AG04450 (cell line): ENCODE data around the gene GABBR2. TPM values are rescaled to one million over a fixed set of nuclear protein-coding genes. Genes with fewer than 3 reads are reported as not detected.

Experiments used
- CTCF ChIA-PET: fragments of 300-600, 350-600 bp; formaldehyde crosslinking; extraction: SDS; loops from one replicate; lab custom pipeline; 2022; ENCODE audit warnings: antibody characterized with exemption, inconsistent platforms; lab: Charles Lee
- POLR2A ChIA-PET: fragments of 350-600 bp; formaldehyde crosslinking; extraction: SDS; loops from one replicate; lab custom pipeline; 2021; ENCODE audit warnings: antibody characterized with exemption, inconsistent platforms; lab: Yijun Ruan, JAX
- DNase-seq: peaks from one replicate; pipeline ENCODE4 v3.0.0-alpha.2; 2011; ENCODE audit warnings: low read depth, low spot score
- H3K27ac ChIP-seq: one replicate; pipeline ENCODE4 v1.5.1; 2012; ENCODE audit warnings: low read depth, low read length, control low read depth
- H3K27me3 ChIP-seq: one replicate; pipeline ENCODE4 v1.6.0; 2012; ENCODE audit warnings: low read length; ENCODE audit not compliant: control insufficient read depth, insufficient read depth
- H3K4me3 ChIP-seq: 2 replicates; pipeline ENCODE4 v1.5.1; 2011; ENCODE audit warnings: mild to moderate bottlenecking, low read depth, low read length, control low read depth
- H3K9me3 ChIP-seq: 2 replicates; pipeline ENCODE4 v1.5.1; 2012; ENCODE audit warnings: low read length; ENCODE audit not compliant: control insufficient read depth, insufficient read depth
- CTCF ChIP-seq: IDR thresholded peaks from 2 replicates; pipeline ENCODE4 v1.5.1; 2011; ENCODE audit warnings: low read depth, low read length, control low read depth, inconsistent platforms
- polyA plus RNA-seq: library from polyadenylated mRNA; depleted of rRNA; stranded (reverse); fragments of >200 nt; gene quantifications from 2 replicates; pipeline ENCODE4 v1.2.3, GENCODE V29; 2011

GABBR2 gene
- polyA plus RNA-seq, 1 experiment = 2.4 TPM

GRCh38 chr9:98569491-98569890, 139.2 kb downstream of the GABBR2 start:
- Histone ChIP-seq H3K9me3 (no peaks in the 10 kb centered on the region), H3K4me3 (no peak overlapping the region), H3K27me3 (peaks cover 16% of the 10 kb centered on the region), H3K27ac (no peak overlapping the region)
- DNase-seq = no peak
- no peak for TF ChIP-seq CTCF
- ChIA-PET POLR2A (no interaction called here), CTCF (no interaction called here)

DNA sequence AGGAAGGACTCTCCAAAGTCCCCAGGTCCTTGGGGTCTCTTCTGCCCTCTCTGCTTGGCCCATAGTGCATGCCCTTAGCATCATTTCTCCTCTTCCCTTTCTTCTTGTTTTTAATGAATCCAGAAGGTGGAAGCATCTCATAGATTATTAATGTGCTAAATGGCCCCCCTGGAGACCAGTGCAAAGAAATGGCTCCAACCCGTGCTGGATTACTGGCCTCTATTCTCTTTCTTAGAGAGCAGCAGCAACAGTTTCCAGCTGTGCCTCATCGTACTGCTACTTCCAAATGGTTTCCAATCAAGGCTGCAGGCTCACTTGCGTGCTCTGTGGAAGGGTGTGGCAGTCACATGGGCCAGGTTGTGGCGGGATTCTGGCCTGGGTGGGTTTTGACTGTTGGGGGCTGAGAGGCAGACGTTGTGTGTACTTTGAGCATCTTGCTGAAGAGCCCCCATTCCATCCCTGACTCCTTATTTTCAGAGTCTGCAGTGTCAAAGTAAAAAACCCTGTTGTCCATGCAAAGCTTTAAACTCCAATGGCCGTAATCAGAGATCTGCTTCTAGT, 139.7 kb downstream of the GABBR2 start:
- Histone ChIP-seq H3K4me3 (no peak overlapping the region), H3K9me3 (no peaks in the 10 kb centered on the region), H3K27ac (no peak overlapping the region), H3K27me3 (peaks cover 16% of the 10 kb centered on the region)
- ChIA-PET CTCF (no interaction called here), POLR2A (no interaction called here)
- TF ChIP-seq CTCF = no peak
- no peak for DNase-seq

DNA sequence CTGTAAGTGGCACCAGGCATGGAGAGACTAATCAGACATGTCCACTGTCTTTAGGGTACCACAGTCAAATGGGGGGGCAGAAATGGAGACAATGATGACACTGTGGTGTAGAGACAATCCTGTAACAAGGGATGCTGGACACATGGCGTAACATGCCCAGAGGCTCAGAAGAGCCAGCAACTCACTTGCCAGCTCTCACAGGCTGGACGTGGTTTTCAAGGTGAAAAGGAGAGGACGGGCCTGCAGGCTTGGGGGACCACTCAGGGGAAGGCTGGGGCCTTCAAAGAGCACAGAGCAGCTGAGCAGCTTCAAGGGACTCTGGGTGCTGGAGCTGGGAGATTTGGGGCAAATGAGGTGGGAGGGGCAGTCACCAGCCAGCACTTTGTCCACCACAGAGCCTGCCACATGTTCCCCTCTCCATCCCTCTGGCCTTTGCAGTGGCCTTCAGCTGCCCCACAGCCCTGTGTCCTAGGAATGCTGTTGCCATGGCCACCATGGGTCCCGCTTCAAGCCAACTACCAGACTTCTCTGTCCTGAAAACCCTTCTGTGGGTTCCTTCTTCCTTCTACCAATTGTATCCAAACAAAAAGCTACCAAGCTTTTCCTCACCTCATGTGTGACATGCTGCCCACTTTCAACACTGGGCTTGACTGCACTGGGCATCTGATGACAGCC, 140.4 kb downstream of the GABBR2 start:
- DNase-seq = no peak
- CTCF ChIA-PET = no interaction called here
- no peak for TF ChIP-seq CTCF
- H3K27me3 ChIP-seq = peaks cover 16% of the 10 kb centered on the region
- no peaks in the 10 kb centered on the region for H3K9me3 ChIP-seq
- H3K27ac ChIP-seq = no peak overlapping the region
- POLR2A ChIA-PET = no interaction called here
- H3K4me3 ChIP-seq = no peak overlapping the region

DNA sequence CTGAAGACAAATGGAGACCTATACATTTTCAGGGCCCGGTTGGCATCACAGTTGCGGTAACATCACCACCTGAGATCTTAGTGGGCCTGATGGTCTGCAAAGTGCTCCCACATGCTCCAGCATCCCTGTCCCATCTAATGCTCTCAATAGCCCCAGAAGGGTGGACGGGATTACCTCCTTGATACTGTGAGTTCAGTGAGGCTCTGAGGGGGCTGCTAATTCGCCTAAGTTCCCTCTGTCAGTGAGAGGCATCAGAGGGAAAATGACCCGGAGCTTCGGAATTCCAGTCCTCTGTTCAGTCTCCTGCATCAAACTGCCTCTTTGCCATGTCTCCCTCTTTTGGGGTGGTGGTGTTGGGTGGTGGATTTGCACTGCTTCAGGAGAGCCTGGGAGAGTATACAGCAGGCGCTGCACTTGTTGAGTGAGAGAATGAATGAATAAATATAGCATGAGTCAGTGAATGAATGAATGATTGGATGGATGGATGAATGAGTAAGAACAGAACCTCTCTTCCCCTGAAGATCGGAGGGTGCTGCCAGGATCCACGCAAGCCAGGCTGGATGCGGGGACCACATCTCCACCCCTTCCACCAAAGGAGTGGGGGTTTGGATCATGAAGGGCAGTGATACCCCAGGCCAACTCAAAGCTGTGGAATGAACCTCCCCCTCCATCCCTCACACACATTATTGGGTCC, 141.0 kb downstream of the GABBR2 start:
- Histone ChIP-seq H3K9me3 (no peaks in the 10 kb centered on the region), H3K4me3 (no peak overlapping the region), H3K27me3 (peaks cover 16% of the 10 kb centered on the region), H3K27ac (no peak overlapping the region)
- no peak for TF ChIP-seq CTCF
- ChIA-PET POLR2A (no interaction called here), CTCF (no interaction called here)
- DNase-seq = no peak
